IPS-20b (cell line): ENCODE data around the gene CHCT1.
"Not testable (repeated sequence)": the region's sequence is repeated elsewhere in the genome, so short reads cannot be mapped to it uniquely, and the experiment has no call there.

Source experiments
- H3K27ac ChIP-seq: one replicate; pipeline ENCODE4 v1.5.1; 2013; ENCODE audit warnings: low read length
- H3K27me3 ChIP-seq: 2 replicates; pipeline ENCODE4 v1.6.1; 2013; ENCODE audit warnings: mild to moderate bottlenecking, low read length, inconsistent platforms; ENCODE audit not compliant: insufficient read depth
- H3K36me3 ChIP-seq: 2 replicates; pipeline ENCODE4 v1.6.1; 2013; ENCODE audit warnings: low read depth, mild to moderate bottlenecking, inconsistent platforms, low read length, moderate library complexity; ENCODE audit not compliant: insufficient read depth
- H3K4me1 ChIP-seq: 2 replicates; pipeline ENCODE4 v1.6.1; 2013; ENCODE audit warnings: mild to moderate bottlenecking, control low read depth, inconsistent platforms, low read length, moderate library complexity; ENCODE audit not compliant: insufficient read depth
- H3K4me3 ChIP-seq: 2 replicates; pipeline ENCODE4 v1.5.1; 2013; ENCODE audit warnings: mild to moderate bottlenecking, low read length, inconsistent platforms
- H3K9ac ChIP-seq: 2 replicates; pipeline ENCODE4 v1.6.1; 2013; ENCODE audit warnings: low read depth, mild to moderate bottlenecking, inconsistent platforms, low read length, moderate library complexity
- H3K9me3 ChIP-seq: 2 replicates; pipeline ENCODE4 v1.6.1; 2013; ENCODE audit warnings: mild to moderate bottlenecking, low read depth, low read length, inconsistent platforms; ENCODE audit not compliant: insufficient read depth

Gene CHCT1

DNA sequence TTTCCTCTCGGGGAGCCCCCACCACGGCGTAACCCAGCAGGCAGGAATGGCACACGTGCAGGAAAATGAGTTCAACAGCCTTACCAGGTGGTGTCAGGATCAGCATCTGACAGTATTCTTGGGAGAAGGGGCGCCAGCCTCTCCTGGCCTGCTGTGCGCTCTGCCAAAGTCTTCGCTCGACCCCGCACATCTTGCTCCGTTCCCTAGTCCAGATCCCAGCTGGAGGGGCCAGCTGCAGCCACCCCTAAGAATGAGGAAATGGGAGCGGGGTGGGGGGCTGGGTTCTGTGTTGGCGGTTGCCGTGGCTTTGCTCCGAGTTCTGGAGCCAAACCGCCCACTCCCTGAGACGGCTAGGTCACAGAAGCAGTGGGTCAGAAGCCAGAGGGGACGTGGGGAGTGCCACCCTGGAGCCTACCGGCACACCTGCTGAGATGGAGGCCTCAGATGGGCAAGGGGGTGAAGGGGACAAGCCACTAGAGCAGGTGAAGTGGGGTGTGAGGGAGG lies at the start of gene CHCT1:
Gene CHCT1, plus strand, starts transcription at position 328 of the 504 bp plus-strand sequence. Its CDS starts 104 bp downstream, at position 432.
- Histone ChIP-seq H3K27me3 (peaks cover 15% of the 10 kb centered on the region), H3K9ac (peak within 1 kb of the TSS; percentile 69), H3K36me3 (no peaks in the 10 kb centered on the region), H3K27ac (no peak within 1 kb of the TSS), H3K9me3 (no peaks in the 10 kb centered on the region), H3K4me3 (peak within 1 kb of the TSS; percentile 71), H3K4me1 (no peaks in the 10 kb centered on the region; the same call in 1 of the 2 replicates)

DNA sequence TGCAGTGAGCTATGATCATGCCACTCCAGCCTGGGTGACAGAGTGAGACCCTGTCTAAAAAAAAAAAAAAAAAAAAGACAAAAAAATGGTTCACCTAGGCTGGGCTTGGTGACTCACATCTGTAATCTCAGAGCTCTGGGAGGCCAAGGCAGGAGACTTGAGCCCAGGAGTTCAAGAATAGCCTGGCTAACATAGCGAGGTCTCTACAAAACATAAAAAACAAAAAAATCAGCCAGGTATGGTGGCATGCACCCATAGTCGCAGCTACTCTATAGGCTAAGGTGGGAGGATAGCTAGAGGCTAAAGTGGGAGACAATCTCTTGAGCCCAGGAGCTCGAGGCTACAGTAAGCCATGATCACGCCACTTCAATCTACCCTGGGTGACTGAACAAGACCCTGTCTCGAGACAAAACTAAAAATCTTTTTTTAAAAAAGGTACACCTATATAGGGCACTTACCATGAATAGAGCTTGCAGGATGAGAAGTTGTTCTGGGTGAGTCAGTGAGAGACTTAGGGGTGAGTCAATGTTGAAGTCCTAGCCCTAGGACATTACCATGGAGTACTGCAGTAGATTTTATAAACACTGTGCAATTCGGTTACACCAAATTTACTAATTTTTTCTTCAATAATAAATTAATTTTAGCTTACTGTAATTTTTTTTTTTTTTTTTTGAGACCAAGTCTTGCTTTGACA lies 49.4 kb upstream of the CHCT1 start:
- Histone ChIP-seq H3K9ac (no peak overlapping the region), H3K27ac (no peak overlapping the region), H3K4me3 (no peak overlapping the region)

DNA sequence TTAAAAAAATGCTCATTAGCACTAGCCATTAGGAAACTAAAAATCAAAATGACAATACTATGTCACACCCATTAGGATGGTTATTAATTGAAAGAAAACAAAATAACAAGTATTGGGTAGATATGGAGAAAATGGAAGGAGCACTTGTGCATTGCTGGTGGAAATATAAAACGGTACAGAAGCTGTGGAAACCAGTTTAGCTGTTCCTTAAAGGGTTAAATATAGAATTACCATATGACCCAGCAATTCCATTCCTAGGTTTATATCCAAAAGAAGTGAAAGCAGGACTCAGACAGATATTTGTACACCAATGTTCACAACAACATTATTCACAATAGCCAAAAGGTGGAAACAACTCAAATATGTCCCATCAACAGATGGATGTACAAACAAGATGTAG lies 44.1 kb upstream of the CHCT1 start:
- not testable (repeated sequence) for H3K27me3 ChIP-seq, H3K9me3 ChIP-seq, H3K4me1 ChIP-seq, H3K36me3 ChIP-seq, H3K9ac ChIP-seq, H3K27ac ChIP-seq, H3K4me3 ChIP-seq

More for the DNA sequence above, 49.4 kb upstream of the CHCT1 start:
- Histone ChIP-seq H3K9me3 (no peaks in the 10 kb centered on the region), H3K4me1 (peaks cover 6% of the 10 kb centered on the region; the same call in 1 of the 2 replicates), H3K36me3 (no peaks in the 10 kb centered on the region), H3K27me3 (no peaks in the 10 kb centered on the region)

DNA sequence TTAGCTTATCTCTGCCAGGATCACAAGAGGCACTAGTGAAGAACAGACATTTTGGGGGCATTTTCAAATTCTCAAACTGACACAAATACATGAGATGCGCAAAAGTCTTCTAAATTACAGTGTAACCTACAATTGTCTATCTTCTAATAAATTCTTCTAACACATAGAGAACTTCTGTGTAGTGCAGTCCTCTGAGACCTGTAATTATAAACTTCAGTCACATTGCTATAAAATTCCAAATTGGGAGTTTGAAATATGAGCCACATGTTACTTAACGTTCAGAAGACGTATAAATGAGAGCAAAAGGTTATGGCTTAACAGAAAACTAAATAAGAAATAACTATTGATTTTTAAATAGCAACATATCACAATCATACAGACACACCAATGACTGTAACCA lies 42.8 kb upstream of the CHCT1 start:
- H3K9me3 ChIP-seq, H3K9ac ChIP-seq, H3K4me3 ChIP-seq, H3K36me3 ChIP-seq, H3K27me3 ChIP-seq, H3K27ac ChIP-seq: not testable (repeated sequence)
- H3K4me1 ChIP-seq: peaks cover 15% of the 10 kb centered on the region

DNA sequence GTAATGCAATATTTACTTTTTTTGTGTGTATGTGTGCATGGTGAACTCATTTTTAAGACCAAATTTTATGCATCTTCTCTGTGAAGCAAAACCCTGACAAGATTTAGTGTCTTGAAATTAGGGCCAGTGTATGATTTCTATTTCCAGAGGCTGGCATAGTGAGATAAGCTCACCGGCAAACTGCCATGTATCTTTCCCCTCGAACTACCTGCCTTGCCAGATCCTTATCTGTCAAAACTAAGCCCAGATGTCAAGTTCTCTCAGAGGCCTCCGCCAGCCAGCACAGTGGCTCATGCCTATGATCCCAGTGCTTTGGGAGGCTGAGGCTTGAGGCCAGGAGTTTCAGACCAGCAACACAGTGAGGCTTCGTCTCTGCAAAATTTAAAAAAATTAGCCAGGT lies 40.3 kb upstream of the CHCT1 start:
- Histone ChIP-seq H3K4me3 (no peak overlapping the region), H3K36me3 (no peaks in the 10 kb centered on the region), H3K27ac (no peak overlapping the region), H3K9me3 (no peaks in the 10 kb centered on the region), H3K9ac (no peak overlapping the region), H3K27me3 (no peaks in the 10 kb centered on the region), H3K4me1 (peaks cover 31% of the 10 kb centered on the region)

DNA sequence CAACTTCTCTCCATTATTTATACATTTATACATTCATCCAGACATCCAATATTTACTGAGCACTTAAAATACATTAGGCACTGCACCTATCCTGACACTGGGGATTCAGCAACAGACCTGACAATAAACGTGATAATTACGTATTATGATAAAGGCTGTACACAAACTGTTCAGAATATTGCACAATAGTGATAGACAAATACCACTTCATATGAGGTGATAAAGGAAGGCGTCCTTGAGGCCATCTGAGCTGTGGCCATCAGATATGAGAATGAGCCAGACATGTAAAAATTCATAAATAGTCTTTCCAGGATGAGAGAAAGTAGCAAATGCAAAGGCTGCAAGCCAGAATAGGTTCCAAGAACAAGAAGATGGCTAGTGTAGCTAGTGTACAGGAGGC lies 38.9 kb upstream of the CHCT1 start:
- no peaks in the 10 kb centered on the region for H3K27me3 ChIP-seq
- 0 out of 2 replicates have a peak overlapping the region, but pooled peaks have one; percentile 16 for H3K9ac ChIP-seq
- H3K4me3 ChIP-seq: no peak overlapping the region
- no peaks in the 10 kb centered on the region for H3K9me3 ChIP-seq
- H3K27ac ChIP-seq: no peak overlapping the region
- H3K4me1 ChIP-seq: peaks cover 46% of the 10 kb centered on the region
- no peaks in the 10 kb centered on the region for H3K36me3 ChIP-seq

DNA sequence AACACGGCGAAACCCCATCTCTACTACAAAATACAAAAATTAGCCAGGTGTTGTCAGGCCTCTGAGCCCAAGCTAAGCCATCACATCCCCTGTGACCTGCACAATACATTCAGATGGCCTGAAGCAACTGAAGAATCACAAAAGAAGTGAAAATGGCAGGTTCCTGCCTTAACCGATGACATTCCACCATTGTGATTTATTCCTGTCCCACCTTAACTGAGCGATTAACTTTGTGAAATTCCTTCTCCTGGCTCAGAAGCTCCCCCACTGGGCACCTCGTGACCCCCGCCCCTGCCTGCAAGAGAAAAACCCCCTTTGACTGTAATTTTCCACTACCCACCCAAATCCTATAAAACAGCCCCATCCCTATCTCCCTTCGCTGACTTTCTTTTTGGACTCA lies 37.4 kb upstream of the CHCT1 start:
- peak overlapping the region; percentile 63 for H3K9ac ChIP-seq
- H3K36me3 ChIP-seq, H3K27me3 ChIP-seq, H3K9me3 ChIP-seq: not testable (repeated sequence)
- H3K4me3 ChIP-seq: peak overlapping the region; percentile 27; the same call in 1 of the 2 replicates
- peak overlapping the region; percentile 91 for H3K27ac ChIP-seq
- H3K4me1 ChIP-seq: peaks cover 53% of the 10 kb centered on the region

DNA sequence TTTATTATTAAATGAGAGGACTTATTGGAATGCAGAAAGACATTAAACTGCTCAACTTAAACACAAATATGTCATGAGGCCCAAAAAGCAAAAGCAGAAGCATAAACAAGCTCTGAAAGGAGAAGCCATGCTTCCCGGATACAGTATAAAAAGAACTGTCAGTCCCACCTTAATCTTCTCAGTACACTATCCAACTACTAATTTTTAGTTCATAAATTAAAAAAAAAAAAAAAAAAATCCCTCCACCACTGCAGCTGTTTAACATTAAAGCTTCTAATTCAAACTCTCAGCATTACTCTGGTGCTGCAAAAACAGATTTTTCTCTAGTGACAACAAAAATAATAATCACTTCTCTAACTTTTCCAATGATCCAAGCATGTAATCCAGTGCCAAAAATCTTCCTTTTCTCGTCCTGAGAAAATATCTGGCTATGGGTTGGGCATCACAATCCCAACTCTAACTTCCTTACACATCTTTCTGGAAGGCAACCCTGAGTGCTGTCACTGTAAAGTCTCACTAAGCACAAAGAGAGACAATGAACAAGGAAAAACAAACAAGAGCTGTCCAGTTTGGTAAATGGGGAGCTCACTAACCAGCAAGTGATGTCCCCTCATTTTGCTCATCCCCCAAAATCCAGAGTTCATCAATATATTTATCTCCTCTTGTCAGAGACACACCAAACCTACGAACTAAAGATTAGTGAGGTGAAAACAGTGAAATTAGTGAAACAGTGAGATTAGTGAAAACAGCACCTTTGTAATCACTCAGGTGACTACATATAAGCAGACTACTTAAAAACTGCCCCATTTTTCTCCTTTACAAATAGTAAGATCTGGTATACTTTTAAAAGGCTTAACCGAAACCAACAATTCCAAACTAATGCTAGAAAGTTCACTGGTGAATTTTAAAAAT lies 35.9 kb upstream of the CHCT1 start:
- peaks cover 59% of the 10 kb centered on the region for H3K4me1 ChIP-seq
- H3K4me3 ChIP-seq: peak overlapping the region; percentile 61
- H3K9ac ChIP-seq: peak overlapping the region; percentile 10; the same call in 1 of the 2 replicates
- peak overlapping the region; percentile 44 for H3K27ac ChIP-seq
- H3K9me3 ChIP-seq: no peaks in the 10 kb centered on the region
- H3K27me3 ChIP-seq: no peaks in the 10 kb centered on the region
- H3K36me3 ChIP-seq: no peaks in the 10 kb centered on the region

DNA sequence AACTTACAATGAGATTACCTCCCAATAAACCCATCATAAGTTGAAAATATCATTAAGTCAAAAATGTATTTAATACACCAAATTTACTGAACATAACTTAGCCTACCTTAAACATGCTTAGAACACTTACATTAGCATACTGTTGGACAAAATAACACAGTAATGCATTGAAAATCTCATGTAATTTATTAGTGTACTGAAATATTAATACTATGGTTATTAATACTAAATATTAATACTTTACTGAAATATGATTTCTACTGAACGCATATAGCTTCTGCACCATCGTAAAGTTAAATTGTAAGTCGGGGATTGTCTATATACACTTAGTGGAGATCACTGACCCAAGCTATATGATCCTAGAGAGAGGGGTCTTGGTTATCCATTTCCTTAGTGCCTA lies 34.6 kb upstream of the CHCT1 start:
- no peaks in the 10 kb centered on the region for H3K36me3 ChIP-seq
- peak overlapping the region; percentile 70; the same call in 1 of the 2 replicates for H3K9ac ChIP-seq
- peak overlapping the region; percentile 61 for H3K4me3 ChIP-seq
- H3K27ac ChIP-seq: peak overlapping the region; percentile 82
- H3K9me3 ChIP-seq: no peaks in the 10 kb centered on the region
- no peaks in the 10 kb centered on the region for H3K27me3 ChIP-seq
- H3K4me1 ChIP-seq: peaks cover 59% of the 10 kb centered on the region

DNA sequence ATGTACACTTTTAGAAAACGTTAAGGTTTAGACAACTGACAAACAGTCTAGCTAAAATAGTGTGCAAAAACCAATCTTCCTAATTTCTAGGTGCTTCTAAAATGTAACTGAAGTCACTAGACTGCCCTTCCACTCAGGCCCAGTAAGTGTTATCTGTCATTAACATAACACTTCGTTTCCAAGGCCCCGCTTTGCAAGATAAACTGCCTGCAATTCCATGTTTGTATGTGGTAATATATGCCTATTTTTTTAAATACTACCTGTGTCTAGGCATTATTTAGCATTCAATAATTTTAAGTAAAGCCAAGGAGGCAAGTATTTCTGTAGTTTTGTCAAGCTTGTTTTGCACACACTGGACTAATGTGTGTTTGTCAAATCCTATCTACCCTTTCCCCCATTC lies 33.5 kb upstream of the CHCT1 start:
- Histone ChIP-seq H3K9me3 (no peaks in the 10 kb centered on the region), H3K27me3 (no peaks in the 10 kb centered on the region), H3K4me1 (peaks cover 56% of the 10 kb centered on the region), H3K9ac (peak overlapping the region; percentile 70), H3K36me3 (no peaks in the 10 kb centered on the region), H3K27ac (peak overlapping the region; percentile 82), H3K4me3 (peak overlapping the region; percentile 61)

DNA sequence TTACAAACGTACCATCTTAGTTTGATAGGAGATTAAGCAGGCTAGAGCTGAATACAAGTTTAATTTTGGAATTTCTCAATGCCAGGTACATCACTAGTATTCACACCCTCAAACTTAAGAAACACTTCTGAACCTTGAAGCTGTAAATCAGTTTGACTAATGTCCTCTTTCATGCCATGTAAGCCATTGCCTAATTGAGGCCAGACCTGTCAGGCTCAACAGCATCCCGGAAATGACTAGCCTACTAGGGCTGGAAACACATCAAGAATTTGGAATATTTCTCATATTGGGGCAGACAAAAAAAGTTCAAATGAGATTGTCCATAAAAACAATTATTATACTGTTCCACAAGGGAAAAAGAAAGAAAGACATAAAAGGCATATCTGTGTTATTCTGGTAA lies 32.1 kb upstream of the CHCT1 start:
- no peak overlapping the region for H3K27ac ChIP-seq
- peak overlapping the region; percentile 91; the same call in 1 of the 2 replicates for H3K9ac ChIP-seq

More for the DNA sequence above, 32.1 kb upstream of the CHCT1 start:
- Histone ChIP-seq H3K4me3 (peak overlapping the region; percentile 97), H3K27me3 (no peaks in the 10 kb centered on the region), H3K36me3 (no peaks in the 10 kb centered on the region), H3K4me1 (peaks cover 45% of the 10 kb centered on the region), H3K9me3 (no peaks in the 10 kb centered on the region)
